Embryonic facial prominence (tissue), 1 donor: ENCODE measurements around the gene TRMT1.
A peak's percentile ranks its signal among the peaks of the same experiment; 100 is the strongest.
"Not testable (repeated sequence)": the region's sequence is repeated elsewhere in the genome, so short reads cannot be mapped to it uniquely, and the experiment has no call there.

Experiments
- DNase-seq: peaks from one replicate; pipeline ENCODE4 v3.0.0-alpha.2; 2016; ENCODE audit errors: extremely low spot score

TRMT1 gene

DNA sequence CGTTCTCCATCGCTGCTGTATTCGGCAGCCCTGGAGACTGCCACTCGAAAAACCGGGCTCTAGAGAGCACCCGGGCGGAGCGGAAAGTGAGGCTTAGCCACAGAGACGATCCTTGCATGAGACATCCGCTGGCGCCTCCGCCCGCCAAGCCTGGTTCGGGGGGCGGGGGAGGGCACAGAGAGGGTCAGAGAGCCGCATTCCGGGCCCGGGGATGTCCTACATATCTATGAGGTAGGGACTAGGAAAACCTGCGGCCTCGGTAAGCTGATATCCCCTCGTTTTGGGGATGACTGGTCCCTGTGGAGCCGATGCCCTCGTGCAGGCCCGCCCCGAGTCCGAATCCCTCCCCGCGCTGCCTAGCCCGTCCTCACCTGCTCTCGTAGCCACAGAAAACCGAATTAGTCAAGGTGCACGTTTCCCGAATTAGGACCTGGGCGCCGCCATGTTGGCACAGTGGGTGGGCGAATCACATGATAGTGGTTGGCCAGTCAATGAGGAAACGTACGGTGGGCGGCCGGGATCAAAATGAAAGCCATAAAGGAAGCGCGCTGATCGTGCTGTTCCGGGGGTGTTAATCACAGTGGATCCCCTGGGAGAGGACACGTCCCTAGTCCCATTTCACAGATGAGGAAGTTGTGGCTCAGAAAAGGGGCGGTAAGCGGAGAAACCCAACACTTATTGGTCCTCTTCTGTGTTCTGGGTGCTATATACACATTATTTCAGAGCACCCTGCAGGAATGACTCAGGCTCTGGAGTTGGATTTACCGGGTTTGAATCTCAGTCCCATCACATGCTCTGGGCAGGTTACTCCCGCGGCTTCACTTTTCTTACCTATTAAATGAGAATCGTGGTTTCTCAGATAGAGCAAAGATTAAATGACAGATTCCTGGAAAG is at the start of gene TRMT1:
Gene TRMT1, minus strand, starts transcription at position 459 of the 894 bp plus-strand sequence. Its CDS starts 341 bp downstream, at position 118.
- peak; percentile 83 for DNase-seq

DNA sequence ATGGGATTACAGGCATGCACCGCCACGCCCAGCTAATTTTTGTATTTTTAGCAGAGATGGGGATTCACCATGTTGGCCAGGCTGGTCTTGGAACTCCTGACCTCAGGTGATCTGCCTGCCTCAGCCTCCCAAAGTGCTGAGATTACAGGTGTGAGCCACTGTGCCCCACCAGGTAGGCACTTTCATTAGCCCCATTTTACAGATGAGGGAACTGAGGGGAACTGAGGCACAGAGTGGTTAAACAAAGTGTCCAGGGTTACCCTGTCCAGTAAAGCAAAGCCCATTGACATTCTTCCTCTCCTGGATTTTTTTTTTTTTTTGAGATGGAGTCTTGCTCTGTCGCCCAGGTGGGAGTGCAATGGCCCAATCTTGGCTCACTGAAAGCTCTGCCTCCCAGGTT is 49.6 kb upstream of the TRMT1 start:
- DNase-seq: not testable (repeated sequence)

DNA sequence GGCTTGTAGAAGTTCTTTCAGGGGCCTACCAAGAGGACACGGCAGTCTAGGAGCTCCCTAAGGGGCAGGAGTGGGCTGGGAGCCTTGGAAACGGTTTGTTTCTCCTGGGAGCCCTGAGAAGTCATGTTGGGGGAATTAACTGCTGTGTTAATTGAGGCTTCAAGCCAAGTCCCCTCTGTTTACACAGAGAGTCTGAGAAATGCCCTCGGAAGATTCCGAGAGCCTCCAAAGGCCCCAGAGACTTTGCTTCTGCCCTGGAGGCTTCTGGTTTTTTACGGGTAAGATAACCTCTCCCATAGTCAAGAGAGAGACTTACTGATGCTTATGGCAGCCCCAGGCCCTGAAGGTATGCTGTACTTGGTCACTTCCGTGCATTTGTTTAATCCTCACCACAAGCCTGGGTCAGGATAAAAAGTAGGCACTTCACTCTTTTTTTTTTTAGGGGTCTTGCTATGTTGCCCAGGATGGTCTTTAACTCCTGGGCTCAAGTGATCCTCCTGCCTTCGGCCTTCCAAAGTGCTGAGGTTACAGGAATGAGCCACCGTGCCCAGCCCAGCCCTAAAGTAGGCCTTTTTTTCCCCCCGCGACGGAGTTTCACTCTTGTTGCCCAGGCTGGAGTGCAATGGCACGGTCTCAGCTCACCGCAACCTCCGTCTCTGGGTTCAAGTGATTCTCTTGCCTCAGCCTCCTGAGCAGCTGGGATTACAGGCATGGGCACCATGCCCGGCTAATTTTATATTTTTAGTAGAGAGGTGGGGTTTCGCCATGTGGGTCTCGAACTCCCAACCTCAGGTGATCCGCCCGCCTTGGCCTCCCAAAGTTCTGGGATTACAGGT is 48.8 kb upstream of the TRMT1 start:
- DNase-seq: no peak

DNA sequence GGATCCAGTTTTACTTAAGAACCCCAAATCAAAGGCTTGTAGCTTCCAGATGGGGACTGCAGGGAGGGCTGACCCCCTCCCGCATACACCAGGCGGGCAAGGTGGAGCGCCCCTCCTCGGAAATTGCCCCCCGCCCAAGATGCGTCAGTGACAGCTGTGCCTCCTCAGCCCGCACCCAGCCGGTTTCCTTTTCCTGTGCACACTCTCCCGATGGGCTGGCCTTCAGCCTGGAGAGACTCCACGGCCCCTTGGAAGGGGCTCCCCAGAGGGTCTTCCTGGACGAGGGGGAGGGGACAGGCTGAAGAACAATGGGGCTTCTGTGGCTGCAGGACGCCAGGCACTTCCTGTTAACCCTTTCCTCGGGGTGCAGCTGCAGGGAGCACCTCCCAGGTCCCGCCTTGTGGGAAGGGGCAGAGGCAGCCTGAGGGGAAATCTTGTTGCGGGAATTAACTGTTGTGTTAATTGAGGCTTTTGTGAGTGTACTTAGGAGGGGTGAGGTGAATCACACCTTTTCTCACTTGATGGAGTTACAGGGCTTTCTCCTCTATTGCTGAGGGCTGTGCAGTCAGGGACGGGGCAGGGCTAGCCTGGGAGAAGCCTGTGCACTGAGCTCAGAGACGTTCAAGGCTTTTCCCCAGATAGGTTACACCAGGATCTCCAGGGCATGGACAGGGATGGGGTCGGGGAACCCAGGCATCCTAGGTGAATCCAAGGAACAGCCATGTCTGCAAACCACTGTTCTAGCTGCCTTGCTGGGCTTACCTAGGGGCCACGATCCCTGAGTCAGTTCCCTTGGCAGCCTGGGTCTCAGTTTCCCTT is 48.0 kb upstream of the TRMT1 start:
- DNase-seq: peak; percentile 70

DNA sequence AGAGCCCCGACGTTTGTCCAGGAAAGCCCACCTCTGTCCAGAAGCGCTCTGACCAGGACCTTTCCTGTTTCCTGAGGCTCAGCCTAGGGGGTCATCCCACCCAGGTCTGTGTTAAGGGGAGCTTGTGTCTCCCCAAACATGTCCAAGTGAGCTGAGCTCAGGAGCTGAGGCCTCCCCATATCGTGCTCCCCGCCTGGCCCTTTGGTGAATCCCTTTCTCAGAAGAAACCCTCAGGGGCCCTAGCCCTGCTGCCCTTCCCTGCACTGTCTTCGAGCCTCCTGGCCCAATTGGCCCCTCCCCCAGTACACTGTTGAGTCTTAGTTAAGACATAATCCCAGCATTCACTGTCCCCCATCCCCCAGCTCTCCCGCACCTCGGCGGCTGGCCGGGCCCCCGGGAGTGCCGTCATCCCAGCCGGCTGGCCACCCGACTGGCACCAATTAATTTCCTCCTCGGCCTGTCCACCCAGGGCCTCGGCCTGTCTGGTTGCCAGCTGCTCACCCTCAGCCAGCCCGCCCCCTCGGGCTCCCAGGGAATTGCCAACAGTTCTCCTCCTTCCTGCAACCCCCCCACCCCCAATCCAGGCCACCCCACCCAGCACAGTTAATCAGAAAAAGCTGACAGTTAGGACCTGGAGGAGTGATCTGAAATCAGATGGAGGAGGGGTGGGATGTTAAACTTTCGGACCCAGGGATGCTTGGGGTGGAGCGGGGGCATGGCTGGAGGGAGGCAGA is 47.2 kb upstream of the TRMT1 start:
- DNase-seq: no peak

DNA sequence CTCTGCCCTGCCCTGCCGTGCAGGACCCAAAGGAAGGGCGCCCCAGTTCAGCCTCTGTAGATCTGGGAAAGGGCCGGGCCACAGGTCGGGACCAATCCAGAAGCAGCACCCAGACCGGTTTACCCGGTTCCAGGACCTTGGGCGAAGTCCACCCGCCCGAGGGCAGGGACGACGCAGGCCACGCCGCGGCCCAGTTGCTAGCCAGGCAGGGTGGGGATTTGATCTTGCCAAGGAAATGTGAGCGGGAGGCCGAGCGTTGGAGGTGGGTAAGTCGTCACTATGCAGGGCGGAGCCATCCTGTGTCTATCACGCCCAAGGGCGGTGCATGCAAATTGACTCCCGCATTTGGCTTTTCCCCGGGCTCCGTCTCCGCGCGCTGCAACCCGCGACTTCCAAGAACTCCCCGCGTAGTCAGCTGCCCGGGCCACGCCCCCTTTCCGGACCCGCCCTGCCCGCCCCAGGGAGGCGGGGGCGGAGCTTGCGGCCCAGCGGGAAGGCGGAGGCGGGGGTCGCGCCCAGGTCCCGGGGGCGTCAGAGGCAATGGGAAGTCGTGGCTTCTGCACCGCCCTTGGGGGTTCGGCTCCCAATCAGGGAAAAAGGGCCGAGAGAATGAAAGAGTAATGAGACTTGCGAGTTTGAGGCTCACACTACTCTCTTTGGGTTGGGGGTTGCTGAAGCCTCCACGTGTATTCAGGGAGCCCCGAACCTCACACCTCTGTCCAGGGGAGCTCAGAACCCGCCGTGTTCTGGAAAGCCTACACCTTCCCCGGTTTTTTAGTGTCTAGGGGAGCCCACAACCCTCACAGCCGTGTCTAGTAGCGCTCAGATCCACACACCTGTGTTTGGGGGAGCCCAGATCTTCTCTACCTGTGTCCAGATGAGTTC is 46.4 kb upstream of the TRMT1 start:
- peak; percentile 89 for DNase-seq

DNA sequence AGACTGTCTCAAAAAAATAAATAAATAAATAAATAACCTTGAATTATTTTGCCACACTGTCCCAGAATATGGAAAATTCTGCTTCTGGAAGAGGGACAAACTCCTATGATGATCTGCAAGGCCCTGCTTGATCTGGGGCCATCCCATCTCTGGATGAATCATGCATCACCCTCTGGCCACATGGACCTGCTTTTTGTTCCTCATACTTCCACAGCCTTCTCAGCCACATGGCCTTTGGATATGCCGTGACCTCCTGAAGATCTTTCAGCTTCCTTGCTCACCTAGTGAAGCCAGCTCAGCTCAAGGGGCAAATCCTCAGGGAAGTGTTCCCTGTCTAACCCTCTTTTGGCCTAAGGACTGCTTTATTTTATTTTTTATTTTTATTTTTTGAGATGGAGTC is 44.0 kb upstream of the TRMT1 start:
- DNase-seq: no peak

DNA sequence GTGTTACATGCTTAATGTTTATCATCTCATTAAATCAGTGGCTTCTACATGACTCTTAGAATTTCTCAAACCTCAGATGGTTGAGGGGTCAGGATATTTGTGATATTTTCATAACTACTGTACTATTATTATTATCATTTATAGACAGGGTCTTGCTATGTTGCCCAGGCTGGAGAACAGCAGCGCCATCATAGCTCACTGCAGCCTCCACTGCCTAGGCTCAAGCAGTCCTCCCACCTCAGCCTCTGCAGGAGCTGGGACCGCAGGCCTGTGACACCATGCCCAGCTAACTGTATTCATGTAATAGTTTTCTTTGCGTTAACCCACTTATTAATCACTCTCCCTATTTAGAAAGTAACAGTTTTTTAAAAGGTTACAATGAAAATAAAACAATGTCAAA is 43.2 kb upstream of the TRMT1 start:
- DNase-seq: no peak

DNA sequence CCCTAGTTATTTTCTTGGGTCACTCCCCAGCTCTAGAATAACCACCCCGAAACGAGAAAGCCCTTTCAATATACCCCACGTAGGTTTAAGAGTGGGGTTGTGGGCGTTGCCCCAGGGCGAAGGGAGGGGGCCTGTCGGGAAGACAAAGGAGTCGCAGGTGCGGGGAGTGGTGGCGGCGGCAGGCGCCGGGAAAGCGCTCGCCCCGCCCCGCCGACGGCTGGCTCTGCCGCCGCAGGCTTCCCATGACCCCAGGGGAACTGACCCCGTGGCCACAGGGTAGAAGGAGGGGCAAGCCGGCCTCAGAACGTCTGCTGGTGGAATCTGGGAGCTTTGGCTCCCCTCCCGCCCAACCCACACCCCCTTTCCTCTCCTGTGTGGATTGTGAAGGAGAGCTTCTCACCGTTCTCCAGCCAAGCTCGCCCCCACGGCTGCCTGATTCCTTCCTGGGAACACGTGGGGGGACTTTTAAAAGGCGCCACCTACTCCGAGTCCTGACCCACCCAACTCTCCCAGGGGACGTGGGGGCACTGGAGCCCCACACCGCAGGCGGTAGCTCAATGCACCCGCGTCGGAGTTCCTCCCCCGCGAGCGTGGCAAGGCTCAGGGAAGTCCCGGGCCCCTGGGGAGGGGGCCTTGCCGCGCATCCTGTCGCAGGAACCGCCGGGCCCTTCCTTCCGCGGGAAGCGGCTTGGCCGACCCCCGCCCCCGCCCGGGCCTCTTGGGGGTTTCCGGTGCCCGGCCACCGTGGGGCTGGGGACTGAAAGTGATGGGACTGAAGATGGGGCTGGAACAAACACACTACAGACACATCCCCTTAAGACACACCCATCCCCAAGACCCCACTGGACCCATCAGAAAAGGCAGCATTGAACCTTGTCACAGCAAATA is 39.2 kb upstream of the TRMT1 start:
- DNase-seq: peak; percentile 53

DNA sequence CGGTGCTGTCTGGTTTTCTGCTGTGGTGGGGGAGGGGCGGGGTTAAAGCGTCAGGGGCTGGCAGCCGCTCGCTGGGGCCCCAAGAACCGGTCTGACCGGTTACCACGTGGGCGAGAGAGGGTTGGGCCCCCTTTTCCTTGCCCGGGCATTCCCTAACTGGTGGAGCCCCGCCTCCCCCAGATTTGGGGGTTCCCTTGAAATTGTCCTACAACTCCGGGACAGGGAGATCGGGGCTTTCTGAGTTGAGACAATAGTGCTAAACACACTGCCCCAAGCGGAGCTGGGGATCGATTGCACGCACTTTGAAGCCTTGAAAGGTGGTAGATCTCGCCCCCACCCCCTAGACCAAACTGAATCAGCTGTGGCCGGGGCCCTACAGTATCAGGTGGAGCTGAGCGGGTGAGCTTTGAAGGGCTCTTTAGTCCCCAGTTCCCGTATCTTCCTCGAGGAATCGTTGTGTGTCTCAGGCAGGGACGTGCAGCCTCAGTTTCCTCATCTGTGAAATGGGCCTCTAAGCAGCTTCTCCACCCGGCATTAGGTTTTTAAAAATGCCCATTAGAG is 38.5 kb upstream of the TRMT1 start:
- peak; percentile 55 for DNase-seq

DNA sequence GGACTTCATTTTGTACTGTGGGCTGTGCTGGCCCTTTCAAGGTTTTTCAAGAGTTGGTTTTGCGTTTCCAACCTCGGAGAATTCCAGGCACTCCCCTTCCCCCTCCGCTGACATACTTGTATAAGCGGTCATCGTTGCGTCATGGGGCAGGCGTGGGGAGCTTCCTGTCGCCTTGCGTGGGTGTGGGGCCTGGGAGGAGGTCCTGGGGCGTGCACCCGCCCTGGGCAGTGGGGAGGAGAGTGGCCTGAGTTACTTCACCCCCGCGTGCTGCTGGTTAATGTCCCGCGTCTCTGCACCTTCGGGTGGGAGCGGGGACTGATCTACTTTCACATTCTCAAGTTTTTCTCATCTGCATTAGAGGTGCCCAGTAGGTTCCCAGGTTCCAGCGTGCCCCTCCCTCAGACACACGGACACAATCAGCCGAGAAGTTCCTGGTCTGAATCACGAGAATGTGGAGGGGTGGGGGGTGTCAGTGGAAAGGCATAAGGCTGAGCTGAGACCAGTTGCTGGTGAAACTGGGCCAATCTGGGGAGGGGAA is 37.8 kb upstream of the TRMT1 start:
- peak; percentile 70 for DNase-seq

DNA sequence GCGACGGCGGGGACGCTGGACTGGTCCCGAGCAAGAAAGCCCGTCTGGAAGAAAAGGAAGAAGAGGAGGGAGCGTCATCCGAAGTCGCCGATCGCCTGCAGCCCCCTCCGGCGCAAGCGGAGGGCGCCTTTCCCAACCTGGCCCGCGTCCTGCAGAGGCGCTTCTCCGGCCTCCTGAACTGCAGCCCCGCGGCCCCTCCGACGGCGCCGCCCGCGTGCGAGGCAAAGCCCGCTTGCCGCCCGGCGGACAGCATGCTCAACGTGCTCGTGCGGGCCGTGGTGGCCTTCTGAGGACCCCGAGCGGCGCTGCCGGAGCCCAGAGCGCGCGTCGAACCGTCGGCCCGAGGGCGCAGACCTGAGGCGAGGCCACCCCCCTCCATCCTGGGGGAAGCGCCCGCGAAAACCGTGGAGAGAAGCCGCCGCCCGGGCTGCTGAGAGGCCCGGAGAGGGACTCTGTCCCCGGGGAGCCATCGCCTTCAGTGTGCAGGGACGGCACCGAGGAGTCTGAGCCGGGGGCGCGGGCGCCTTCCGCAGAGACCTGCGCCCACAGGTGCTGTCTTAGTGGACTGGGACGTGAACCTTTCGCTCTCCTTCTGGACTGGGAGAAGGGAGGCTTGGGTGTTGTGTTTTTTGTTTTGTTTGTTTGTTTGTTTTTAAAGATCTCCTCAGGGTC is 37.2 kb upstream of the TRMT1 start:
- no peak for DNase-seq

DNA sequence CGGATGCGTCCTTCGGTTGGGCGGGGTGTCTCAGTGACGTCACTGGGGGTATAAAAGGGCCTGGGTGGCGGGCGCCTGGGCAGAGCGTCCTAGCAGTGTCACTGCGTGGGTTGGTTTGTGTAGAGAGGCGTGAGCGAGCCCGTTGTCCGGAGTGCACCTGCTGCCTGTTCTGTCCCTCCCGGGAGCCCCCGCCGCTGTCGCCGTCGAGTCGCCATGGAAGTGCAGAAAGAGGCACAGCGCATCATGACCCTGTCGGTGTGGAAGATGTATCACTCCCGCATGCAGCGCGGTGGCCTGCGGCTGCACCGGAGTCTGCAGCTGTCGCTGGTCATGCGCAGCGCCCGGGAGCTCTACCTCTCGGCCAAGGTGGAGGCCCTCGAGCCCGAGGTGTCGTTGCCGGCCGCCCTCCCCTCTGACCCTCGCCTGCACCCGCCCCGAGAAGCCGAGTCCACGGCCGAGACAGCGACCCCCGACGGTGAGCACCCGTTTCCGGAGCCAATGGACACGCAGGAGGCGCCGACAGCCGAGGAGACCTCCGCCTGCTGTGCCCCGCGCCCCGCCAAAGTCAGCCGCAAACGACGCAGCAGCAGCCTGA is 36.5 kb upstream of the TRMT1 start:
- DNase-seq: peak; percentile 92

DNA sequence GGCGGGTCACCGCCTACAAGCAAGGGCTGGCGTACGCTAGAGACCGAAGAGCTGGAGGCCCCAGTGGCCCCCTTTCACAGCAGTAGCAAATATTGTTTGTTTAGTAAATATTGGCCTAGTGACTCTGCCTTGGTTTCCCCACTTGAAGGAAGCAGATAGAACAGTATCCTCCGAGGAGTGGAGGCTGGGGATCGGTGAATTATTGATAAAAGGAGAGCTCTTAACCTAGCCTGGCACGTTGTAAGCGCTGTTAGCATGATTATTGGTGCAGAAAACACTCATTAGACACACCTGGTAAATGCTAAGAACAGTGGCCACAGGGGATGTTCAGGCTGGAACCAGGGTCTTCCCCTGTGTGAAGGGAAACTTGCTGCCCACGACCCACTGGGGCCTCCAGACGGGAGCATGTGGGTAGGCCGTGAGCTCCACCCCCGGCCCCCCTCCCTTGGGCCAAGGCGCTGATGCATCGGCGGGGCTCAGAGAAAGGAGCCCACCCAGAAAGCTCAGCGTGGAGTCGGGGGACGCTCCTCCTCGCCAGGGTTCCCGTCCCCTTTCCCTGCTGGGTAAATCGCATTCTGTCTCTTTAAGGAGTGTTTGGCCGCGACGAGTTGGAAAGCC is 35.9 kb upstream of the TRMT1 start:
- no peak for DNase-seq

DNA sequence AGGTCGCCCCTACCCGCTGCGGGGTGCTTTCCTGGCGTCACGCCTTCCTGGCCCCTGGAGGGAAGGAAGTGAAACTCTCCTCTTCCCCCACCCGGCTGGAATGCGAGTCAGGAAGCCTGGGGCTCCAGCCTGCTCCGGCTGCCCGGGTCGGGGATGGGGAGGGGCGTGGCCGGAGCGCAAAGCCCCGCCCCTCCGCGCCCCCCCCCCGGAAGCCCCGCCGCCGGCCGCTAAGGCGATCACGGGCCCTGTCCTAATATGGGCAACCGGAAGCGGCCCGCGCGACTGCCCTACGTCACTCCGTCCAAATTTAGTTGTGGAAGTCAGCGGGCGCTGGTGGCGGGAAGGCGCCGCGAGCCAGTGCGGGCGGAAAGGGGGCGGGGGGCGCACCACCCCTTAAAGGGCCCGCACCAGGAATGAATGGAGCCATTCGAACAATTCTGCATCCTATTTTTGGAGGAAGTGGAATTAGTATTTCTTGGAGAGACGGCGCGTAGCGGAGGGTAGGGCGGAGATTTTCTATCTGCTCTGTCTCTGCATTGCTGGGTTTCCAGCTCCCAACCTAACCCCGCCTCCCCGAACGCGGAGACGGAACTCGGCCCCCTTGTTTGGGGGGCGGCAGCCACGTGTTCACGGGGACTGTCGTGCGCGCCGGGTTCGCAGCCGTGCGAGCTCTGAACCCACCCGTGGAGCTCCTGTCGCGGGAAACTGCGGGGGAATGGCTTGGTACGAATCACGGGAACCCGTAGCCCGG is 35.2 kb upstream of the TRMT1 start:
- DNase-seq: peak; percentile 98

DNA sequence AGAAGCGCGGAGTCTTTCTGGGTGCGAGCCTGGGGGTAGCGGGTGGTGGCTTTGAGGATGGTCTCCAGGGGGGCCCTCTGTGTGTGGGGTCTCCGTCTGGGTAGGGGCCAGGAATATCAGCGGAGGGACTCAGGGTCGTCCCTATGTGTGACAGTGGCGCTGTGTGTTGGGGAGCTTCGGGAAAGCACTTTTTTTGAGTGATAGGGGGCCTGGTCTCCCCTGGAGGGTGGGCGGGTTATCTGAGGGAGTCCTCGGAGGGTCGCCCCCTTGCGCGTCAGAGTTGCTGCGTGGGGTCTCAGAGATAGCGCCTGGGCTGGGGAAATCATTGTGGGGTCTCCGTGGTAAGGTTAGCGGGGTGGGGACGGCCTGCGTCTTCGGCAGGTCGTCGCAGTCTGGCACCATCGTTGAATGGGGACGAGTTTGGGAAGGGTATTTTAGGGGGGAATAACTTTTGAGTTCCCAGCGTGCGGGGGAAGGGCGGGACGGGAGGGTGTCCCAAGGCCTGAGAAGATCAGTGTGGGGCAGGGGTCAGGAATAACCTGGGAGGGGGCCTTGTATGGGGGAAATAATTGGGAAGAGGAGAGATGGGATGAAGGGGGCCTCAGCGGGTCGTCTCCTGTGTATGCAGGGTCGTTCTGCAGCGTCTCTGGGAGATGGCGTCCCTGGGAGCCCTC is 34.5 kb upstream of the TRMT1 start:
- no peak for DNase-seq
